Measurements from ENCODE around the gene MFSD11.
"Not testable (repeated sequence)": the region's sequence is repeated elsewhere in the genome, so short reads cannot be mapped to it uniquely, and the experiment has no call there.

Gene MFSD11

DNA sequence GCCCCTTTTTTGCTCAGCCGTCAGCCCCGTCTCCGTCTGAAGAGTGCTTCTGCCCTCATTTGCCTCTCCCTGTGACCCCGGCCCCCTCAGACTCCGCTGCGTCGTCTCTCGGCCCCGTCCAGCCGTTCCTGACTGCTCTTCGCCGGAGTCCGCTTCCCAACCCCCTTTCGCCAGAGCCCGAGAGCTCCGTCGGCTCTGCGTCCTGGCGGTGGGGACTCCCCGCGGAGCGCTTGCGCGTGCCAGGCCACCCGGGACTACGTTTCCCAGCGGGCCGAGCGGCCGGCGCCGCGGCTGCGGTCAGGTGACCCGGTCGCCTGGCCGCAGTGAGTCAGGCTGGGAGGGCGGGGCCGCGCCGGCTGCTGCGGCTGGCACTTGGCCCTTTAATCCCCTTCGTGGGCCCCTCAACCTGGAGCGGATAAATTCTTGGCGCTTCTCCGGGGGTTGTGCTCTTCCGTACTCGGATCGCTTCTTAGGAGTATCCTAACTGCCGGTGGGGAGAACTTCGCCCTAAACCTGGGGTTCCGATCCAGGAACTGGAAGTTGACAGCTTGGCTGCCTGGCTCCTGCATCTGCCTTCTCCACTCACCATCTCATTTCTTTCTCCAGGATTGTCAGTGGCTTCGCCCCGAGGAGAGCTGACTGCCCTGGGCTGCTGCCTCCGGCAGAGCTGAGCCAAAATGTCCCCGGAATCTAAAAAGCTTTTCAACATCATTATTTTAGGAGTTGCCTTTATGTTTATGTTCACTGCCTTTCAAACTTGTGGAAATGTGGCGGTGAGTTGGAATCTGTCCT is at the start of gene MFSD11:
Gene MFSD11 (plus strand): TSS at position 444 of the 792 bp plus-strand sequence. CDS start 234 bp downstream, at position 678.
- peak; percentile 97 for DNase-seq

- DNase-seq = no peak
Observed at GRCh38 chr17:76688165-76688622, 49.7 kb upstream of the MFSD11 start.

GRCh38 chr17:76689859-76690258 is 48.1 kb upstream of the MFSD11 start:
- DNase-seq = no peak

- DNase-seq = no peak
Observed at GRCh38 chr17:76690596-76691280, 47.2 kb upstream of the MFSD11 start.

DNA sequence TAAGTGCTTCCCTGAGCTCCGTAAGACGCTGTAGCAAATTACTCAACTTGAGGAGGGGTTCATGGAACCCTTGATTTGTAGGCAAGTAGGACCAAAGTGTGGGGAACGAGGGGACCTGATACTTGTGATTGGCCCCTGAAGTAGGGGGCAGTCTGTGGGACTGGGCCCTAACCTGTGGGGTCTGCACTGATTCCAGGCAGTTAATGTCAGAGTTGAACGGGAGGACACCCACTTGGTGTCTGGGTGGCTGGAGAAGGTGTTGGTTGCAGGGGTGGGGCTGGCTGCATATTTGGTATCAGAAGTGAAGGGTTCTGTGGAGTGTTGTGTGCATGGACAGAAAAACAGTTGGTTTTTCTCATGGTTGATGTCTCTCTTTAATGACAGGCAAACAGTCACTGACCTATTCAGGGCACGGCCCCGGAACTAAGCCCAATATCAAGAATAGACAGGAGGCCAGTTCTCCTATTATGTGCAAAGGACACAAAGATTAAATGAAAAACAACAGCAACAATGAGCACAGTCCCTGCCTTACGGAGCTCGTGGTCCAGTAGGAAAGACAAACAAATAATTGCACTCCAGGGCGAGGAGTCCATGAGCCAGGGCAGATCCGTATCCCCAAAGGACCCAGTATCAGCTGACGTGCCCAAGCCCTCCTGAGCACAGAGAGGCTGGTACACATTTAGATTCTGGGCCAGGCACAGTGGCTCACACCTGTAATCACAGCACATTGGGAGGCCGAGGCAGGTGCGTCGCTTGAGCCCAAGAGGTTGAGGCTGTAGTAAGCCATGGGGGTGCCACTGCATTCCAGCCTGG is 46.3 kb upstream of the MFSD11 start:
- DNase-seq = no peak

DNA sequence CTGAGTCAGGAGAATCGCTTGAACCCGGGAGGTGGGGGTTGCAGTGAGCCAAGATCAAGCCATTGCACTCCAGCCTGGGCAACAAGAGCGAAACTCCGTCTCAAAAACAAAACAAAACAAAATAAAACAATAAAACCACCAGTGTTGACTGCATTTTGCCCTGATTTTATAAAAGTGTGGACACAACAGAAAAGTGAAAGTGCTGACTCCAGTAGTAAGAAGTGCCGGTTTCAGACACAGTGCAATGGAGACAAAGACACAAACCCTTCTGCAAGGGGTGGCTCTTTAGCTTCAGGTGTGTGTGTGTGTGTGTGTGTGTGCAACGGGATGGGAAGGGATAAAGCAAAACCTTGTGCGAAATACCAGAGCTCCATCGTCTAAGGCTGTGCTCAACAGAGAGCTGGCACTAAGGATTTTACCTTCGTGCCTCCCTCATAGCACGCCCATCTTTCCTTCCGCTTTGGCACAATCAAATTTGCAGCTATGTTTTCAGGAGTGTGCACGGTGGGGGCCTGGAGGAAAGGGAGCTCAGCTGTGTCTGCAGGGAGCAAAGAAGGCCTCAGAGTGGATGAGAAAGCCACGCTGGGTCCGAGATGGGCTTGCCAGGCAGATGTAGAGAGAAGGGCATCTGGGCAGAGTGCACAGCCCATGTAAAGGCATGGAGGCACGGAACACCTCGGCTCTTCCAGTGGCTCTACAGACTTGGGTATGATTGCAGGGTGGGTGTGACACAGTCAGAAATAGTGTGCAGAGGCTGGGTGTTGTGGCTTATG is 42.7 kb upstream of the MFSD11 start:
- DNase-seq = no peak

GRCh38 chr17:76696763-76697701 is 40.9 kb upstream of the MFSD11 start:
- DNase-seq = no peak

DNA sequence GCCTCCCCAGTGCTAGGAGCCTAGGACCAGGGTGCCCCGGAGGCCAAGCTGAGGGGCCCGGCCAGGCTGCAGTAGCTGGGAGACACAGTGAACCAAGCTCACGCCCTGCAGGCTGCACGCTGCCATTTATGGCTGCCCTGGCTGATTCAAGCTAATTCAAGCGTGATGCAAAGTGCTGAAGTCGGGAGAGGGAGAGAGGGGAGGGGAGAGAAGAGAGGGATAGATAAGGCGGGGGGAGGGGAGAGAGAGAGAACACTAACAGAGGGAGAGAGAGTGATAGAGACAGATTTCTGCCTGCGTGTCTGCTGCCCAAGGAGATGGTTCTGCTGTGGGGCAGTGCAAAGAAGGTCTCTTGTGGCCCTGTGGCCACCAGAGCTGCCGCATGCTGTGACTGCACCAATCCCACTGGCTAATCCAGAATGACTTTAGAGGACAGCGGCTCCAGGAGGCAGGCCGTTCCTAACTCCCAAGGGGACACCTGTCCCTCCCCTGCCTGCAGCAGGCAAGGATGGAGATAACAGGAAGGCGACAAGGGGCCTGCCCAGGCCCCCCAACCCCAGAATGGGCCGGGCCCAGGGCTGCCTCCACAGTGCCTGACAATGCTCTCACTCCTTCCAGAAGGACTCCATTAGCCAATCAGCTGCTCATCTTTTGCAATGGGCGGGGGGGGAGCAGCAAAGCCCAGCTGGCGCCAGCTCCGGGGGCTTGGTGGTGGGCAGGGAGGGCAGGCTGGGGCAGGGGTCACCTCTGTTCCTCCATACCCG is 40.0 kb upstream of the MFSD11 start:
- no peak for DNase-seq

- DNase-seq = not testable (repeated sequence)
Observed at GRCh38 chr17:76698466-76698977, 39.4 kb upstream of the MFSD11 start.

- no peak for DNase-seq
Observed at GRCh38 chr17:76700270-76700616, 37.7 kb upstream of the MFSD11 start.

- no peak for DNase-seq
Observed at GRCh38 chr17:76700617-76701470, 37.1 kb upstream of the MFSD11 start.

DNA sequence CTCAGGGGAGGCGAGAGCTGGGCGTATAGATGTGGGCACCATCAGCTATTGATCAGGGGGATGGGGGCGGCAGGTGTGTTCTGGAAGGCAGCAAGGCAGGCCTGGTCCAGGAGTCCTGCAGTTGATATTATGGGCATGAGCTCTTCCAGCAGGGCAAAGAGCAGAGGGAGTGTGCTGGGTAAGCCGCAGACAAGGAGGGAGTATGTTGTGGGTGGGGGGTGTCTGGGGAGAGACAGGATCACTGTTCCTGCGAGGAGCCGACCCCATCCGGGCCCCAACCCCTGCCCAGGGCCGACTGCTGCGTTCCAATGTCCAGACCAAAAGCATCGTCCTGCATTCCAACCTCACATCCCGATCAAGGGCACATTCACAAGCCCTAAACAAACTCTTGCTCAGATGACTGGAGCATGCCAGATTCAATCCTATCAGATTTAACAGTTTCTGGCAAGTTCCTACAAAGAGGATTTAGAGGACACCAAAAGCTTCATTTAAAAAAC is 36.4 kb upstream of the MFSD11 start:
- no peak for DNase-seq

- DNase-seq = no peak
Observed at GRCh38 chr17:76702076-76702475, 35.8 kb upstream of the MFSD11 start.

- no peak for DNase-seq
Observed at GRCh38 chr17:76702941-76703637, 34.8 kb upstream of the MFSD11 start.

DNA sequence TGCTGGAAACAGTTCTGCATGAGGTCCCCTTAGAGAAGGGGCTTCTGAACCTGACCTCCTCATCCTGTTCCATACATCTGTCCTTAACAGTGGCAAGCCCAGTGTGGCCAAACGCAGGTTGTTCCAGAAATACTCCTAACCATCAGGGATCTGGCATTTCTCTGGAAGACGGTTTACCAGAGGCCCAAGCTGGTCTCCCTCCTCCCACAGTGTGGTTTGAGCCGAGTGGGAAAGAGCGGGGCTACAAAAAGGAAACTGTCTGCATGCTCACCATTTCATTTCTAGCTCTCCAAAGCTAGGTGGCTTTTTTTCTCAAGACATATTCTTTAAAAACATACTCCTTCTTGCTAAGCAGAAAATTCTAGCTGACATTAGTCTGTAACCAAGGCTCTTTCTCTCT is 33.1 kb upstream of the MFSD11 start:
- DNase-seq = no peak

DNA sequence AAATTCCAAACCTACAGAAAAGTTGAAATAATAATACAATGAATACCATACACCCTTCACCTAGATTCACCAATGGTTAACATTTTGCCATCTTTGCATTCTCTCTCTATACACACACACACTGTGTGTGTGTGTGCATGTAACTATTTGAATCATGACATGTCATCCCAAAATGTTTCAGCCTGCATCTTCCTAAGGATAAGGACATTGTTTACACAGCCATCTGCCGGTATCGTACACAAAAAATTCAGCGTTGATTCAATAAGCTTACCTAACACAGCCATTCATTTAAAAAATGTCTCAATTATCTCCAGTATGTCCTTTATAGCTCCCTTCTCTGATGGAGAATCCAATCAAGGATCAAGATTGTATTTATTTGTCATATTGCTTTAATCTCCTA is 31.1 kb upstream of the MFSD11 start:
- DNase-seq = no peak

DNA sequence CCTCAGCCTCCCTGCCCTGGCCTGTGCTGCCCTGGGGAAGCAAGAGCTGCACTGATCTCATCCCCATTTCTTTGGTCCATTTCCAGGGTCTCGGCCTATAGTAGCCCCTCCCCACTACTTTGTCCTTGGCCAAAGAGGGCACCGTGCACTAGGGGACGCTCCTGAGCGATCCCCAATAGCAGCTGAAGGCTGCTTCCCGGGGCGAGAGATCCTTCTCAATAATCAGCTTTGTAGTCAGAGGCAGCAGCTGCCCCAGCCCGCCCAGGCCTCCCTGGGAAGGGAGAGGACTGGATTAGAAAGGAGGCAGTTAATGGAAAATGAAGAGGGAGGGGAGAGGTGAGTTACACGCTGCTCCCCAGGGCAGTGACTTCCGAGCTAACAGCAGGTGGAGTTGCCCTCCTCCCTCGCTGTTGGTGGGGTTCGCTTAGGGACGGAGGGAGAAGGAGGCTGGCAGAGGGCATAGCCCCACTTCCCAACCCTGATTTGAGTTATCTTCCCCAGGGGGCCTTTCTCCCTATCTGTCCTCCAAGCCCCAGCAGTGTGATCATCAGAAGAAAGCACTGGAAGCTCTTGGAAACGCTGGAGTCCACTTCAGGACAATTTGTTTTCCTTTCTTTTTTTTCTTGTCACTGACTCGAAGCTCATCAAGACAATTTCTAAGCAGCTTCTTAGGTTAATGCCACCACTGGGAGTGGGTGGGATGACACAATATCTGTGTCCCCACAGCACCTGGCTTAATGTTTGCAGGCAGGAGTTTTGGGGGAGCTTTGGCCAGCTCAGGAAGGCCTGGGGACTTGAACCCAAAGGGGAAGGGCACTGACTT is 29.7 kb upstream of the MFSD11 start:
- DNase-seq = no peak
